Lower leg skin (tissue), 3 donors: Measurements from ENCODE around the gene DUSP15.

ENCODE experiments used
- POLR2A ChIP-seq, 2 donors: fragments of 450-650 bp; IDR thresholded peaks; one replicate each; pipeline ENCODE4 v1.6.1; 2016 to 2017; ENCODE audit warnings: antibody characterized with exemption in 2 of 2, mild to moderate bottlenecking in 1 of 2, moderate library complexity in 1 of 2
- TF ChIP-seq, protein P1 (sequence below), 3 donors: fragments of 450-650 bp; IDR thresholded peaks; one replicate each; pipeline ENCODE4 v1.5.1; 2016; ENCODE audit warnings: antibody characterized with exemption in 3 of 3, mild to moderate bottlenecking in 3 of 3, moderate library complexity in 2 of 3

DNA sequence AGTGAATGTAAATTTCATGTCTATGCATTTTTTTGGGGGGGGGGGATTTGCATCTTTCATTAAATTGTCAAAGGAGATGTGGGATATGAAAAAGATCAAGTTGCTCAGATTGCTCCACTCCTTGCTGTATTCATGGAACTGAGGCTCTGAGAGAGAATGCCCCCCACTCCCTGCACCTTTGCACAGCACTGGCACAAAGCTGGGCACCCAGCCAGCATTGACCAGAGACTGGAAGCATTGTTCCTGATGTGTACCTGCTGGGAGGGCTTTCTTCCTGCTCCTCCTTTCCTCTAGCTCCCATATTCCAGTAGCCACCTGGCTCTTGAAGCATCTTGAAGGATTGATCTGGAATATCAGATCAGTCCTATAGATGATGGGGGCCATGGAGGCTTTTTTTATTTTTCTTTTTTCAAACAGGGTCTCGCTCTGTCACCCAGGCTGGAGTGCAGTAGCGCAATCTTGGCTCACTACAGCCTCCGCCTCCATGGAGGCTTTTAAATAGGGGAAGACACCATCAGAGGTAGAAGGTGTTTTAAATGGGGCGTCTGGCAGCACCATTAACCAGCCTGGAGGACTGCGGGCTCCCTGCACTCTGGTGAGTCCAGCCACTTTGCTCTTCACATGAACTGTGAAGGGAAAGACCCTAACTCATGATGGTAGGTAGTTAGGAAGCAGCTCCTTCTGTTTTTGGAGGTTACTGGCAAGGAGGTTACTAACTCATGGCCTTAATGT, 10.9 kb downstream of the DUSP15 start:
- TF ChIP-seq, protein P1, sequence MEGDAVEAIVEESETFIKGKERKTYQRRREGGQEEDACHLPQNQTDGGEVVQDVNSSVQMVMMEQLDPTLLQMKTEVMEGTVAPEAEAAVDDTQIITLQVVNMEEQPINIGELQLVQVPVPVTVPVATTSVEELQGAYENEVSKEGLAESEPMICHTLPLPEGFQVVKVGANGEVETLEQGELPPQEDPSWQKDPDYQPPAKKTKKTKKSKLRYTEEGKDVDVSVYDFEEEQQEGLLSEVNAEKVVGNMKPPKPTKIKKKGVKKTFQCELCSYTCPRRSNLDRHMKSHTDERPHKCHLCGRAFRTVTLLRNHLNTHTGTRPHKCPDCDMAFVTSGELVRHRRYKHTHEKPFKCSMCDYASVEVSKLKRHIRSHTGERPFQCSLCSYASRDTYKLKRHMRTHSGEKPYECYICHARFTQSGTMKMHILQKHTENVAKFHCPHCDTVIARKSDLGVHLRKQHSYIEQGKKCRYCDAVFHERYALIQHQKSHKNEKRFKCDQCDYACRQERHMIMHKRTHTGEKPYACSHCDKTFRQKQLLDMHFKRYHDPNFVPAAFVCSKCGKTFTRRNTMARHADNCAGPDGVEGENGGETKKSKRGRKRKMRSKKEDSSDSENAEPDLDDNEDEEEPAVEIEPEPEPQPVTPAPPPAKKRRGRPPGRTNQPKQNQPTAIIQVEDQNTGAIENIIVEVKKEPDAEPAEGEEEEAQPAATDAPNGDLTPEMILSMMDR (IDR thresholded peaks at IDR 0.05) = no peak
- TF ChIP-seq POLR2A (IDR thresholded peaks at IDR 0.05) = no peak
